Activated effector memory CD4-positive, alpha-beta T cell treated with Interleukin-2 at 50 U/mL for 16 hours (primary cell): ENCODE measurements around the gene UBAP1.
"Not testable (repeated sequence)": the region's sequence is repeated elsewhere in the genome, so short reads cannot be mapped to it uniquely, and the experiment has no call there.

Experiments
- DNase-seq: peaks from one replicate; pipeline ENCODE4 v3.0.0-alpha.2; 2020

UBAP1 gene

GRCh38 chr9:34179213-34180136 lies 632 bp downstream of the UBAP1 start:
- no peak for DNase-seq

GRCh38 chr9:34185778-34186551 lies 7.1 kb downstream of the UBAP1 start:
- DNase-seq, result no peak

GRCh38 chr9:34187891-34188240 lies 9.0 kb downstream of the UBAP1 start:
- DNase-seq, result no peak

GRCh38 chr9:34190996-34191892 lies 12.4 kb downstream of the UBAP1 start:
- no peak for DNase-seq

GRCh38 chr9:34195143-34195542 lies 16.3 kb downstream of the UBAP1 start:
- DNase-seq, result no peak

- not testable (repeated sequence) for DNase-seq
Measured at GRCh38 chr9:34197286-34197685, 18.4 kb downstream of the UBAP1 start.

GRCh38 chr9:34197756-34198711 lies 19.2 kb downstream of the UBAP1 start:
- DNase-seq, result no peak

- DNase-seq, result no peak
Measured at GRCh38 chr9:34200092-34200491, 21.2 kb downstream of the UBAP1 start.

GRCh38 chr9:34203275-34203991 lies 24.6 kb downstream of the UBAP1 start:
- DNase-seq, result no peak

- DNase-seq, result no peak
Measured at GRCh38 chr9:34203992-34204635, 25.3 kb downstream of the UBAP1 start.

- no peak for DNase-seq
Measured at GRCh38 chr9:34205102-34205501, 26.3 kb downstream of the UBAP1 start.

- no peak for DNase-seq
Measured at GRCh38 chr9:34206561-34206960, 27.7 kb downstream of the UBAP1 start.

GRCh38 chr9:34211395-34211794 lies 32.6 kb downstream of the UBAP1 start:
- no peak for DNase-seq

GRCh38 chr9:34214354-34215000 lies 35.6 kb downstream of the UBAP1 start:
- not testable (repeated sequence) for DNase-seq

- DNase-seq, result no peak
Measured at GRCh38 chr9:34216325-34216724, 37.5 kb downstream of the UBAP1 start.

GRCh38 chr9:34217015-34217414 lies 38.2 kb downstream of the UBAP1 start:
- not testable (repeated sequence) for DNase-seq

- no peak for DNase-seq
Measured at GRCh38 chr9:34218446-34218845, 39.6 kb downstream of the UBAP1 start.

GRCh38 chr9:34219421-34219820 lies 40.6 kb downstream of the UBAP1 start:
- DNase-seq, result no peak

- DNase-seq, result no peak
Measured at GRCh38 chr9:34220218-34220617, 41.4 kb downstream of the UBAP1 start.

- DNase-seq, result no peak
Measured at GRCh38 chr9:34224349-34224748, 45.5 kb downstream of the UBAP1 start.
